ENCODE data around the gene FOXR1. TPM values are rescaled to one million over a fixed set of nuclear protein-coding genes. Genes with fewer than 3 reads are reported as not detected.
"Not testable (repeated sequence)": the region's sequence is repeated elsewhere in the genome, so short reads cannot be mapped to it uniquely, and the experiment has no call there.

FOXR1 gene
- total RNA-seq, 4 donors from 2014 or later = not detected

DNA sequence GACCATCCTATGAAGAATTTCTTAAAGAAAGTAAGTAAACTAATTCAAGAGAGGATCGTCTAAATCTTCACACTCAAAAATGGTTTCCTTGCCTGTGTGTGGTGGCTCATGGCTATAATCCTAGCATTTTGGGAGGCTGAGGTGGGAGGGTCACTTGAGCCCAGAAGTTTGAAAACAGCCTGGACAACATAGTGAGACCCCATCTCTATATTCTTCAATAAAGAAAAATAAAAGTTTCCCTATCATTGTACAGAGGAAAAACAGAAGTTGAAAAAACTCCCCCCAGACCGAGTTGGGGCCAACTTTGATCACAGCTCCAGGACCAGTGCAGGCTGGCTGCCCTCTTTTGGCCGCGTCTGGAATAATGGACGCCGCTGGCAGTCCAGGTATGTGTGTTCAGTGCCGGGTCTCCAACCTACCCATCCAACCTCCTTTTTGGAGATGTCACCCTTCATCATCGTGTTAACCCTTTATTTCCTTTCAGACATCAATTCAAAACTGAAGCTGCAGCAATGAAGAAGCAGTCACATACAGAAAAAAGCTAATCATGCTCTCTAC is 43.6 kb downstream of the FOXR1 start:
- TF ChIP-seq, protein P1, sequence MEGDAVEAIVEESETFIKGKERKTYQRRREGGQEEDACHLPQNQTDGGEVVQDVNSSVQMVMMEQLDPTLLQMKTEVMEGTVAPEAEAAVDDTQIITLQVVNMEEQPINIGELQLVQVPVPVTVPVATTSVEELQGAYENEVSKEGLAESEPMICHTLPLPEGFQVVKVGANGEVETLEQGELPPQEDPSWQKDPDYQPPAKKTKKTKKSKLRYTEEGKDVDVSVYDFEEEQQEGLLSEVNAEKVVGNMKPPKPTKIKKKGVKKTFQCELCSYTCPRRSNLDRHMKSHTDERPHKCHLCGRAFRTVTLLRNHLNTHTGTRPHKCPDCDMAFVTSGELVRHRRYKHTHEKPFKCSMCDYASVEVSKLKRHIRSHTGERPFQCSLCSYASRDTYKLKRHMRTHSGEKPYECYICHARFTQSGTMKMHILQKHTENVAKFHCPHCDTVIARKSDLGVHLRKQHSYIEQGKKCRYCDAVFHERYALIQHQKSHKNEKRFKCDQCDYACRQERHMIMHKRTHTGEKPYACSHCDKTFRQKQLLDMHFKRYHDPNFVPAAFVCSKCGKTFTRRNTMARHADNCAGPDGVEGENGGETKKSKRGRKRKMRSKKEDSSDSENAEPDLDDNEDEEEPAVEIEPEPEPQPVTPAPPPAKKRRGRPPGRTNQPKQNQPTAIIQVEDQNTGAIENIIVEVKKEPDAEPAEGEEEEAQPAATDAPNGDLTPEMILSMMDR (IDR thresholded peaks at IDR 0.05) = no peak
- ATAC-seq (ENCODE audit: low FRiP score) = no peak

DNA sequence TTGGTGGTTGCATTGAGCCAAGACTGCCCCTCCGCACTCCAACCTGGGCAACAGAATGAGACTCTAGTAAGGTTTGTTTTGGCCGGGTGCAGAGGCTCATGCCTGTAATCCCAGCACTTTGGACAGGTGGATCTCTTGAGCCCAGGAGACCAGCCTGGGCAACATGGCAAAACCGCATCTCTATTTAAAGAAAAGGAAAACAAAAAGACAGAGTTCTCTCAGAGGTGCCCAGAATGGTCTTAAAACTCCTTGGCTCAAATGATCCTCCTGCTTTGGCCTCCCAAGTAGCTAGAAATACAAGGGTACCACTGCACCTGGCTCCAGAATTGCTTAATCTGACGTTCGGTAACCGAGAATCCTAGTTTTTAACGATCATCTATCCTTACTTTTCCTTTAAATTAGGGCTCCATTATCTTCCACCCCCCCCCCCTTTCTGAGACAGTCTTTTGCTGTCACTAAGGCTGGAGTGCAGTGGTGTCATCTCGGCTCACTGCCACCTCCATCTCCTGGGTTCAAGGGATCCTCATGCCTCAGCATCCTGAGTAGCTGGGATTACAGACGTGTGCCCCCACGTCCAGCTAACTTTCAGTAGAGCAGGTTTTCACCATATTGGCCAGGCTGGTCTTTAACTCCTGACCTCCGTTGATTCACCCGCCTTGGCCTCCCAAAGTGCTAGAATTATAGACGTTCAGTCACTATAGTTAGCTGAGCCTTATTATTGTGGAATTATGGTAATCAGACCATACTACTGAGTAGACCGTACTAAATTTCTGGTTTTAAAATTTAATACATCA is 44.9 kb downstream of the FOXR1 start:
- TF ChIP-seq, protein P1 (IDR thresholded peaks at IDR 0.05) = no peak
- DNase-seq (ENCODE audit: low spot score) = no peak
- no peak for ATAC-seq (ENCODE audit: low FRiP score)

More for the DNA sequence above, 43.6 kb downstream of the FOXR1 start:
- DNase-seq (ENCODE audit: low spot score) = no peak

DNA sequence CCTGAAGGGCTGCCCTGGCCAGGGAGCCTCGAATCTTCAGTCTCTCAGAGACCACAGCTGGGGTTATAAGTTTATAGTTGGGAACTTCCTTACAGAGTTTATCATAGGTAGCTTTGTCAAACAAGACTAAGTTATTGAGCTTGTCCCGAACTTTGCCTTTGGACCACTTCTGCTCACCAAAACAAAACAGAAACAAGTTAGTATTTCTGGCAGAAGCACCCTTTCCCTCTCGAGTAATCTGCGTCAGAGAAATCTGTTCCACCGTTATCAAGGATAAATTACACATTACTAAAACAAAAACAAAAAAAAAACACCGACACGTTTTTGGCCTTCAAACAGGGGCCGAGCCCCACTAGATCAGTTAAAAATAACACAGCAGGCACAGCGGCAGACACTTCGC is 45.8 kb downstream of the FOXR1 start:
- ATAC-seq (ENCODE audit: low FRiP score); DNase-seq (ENCODE audit: low spot score): not testable (repeated sequence)

DNA sequence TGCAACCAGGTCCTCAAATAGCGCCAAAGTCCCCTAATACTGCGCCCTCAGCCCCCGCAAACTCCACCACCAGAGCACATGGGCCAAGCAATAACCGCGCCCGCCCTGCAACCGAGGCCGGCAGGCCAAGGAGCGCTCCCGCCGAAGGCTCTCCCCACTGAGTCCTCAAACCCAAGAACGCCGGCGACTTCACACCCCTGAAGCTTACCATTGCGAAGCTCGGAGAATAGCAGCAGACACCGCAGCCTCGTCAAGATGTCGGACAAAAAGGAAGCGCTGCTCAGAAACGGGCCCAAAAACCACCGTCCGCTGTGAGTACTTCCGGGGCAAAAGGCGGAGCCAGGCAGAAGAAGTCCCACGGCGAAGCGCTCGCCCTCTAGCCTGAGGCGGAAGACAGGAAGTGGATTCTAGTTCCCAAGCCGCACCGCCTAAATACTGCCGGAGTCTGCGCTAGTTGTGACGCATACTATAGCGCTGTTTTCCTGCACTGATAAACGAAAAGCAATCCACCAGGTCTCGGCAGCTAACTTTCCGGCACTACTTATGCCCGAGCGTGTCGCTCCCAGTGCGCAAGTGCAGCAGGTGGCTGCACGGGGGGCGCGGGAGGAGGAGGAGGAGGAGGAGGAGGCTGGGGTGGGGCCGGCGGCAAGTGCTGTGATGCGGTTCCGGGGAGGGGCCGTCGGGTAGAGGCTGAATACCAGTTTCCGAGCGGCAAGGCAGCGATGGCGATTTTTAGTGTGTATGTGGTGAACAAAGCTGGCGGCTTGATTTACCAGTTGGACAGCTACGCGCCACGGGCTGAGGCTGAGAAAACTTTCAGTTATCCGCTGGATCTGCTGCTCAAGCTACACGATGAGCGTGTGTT is 46.7 kb downstream of the FOXR1 start, which contains the start of the genes RPS25 and TRAPPC4:
Gene RPS25, minus strand, starts transcription at position 270 of the 865 bp plus-strand sequence. Its CDS starts 59 bp downstream, at position 211.
Gene TRAPPC4, plus strand, starts transcription at position 693 of the 865 bp plus-strand sequence. Its CDS starts 30 bp downstream, at position 723.
- DNase-seq (ENCODE audit: low spot score) (peak; percentile 87), ATAC-seq (ENCODE audit: low FRiP score) (peak; percentile 95)
- TF ChIP-seq, protein P1 (IDR thresholded peaks at IDR 0.05) = no peak

DNA sequence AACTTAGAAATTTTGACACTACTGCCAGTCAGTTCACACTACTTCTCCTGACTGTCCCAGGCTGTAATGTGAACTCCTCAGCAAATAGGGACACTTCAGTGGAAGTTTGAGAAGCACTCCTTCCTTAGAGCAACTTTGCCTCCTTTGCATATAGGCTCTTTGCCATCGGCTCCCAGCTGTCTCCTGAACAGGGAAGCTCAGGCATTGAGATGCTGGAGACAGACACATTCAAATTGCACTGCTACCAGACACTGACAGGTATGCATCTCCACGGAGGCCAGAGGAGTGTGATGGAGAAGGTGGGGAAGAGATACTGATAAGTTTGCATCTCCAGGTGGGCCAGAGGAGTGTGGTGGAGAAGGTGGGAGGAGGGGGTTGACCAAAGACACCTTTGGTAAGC is 48.4 kb downstream of the FOXR1 start:
- no peak for DNase-seq (ENCODE audit: low spot score)
- ATAC-seq (ENCODE audit: low FRiP score) = no peak
- TF ChIP-seq, protein P1 (IDR thresholded peaks at IDR 0.05) = no peak

DNA sequence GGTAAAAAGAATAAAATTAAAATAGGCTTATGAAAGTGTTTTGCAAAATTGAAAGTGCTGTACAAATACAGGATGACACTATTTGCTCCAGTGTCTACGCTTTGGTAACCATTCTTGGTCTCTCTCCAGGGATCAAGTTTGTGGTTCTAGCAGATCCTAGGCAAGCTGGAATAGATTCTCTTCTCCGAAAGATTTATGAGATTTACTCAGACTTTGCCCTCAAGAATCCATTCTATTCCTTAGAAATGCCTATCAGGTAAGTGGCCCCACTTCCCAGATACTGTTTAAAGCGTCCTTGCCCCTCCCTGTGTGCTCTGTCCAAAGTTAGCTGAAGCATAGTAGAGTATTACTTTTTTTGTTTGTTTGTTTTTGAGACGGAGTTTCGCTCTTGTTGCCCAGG is 50.1 kb downstream of the FOXR1 start:
- no peak for DNase-seq (ENCODE audit: low spot score)
- TF ChIP-seq, protein P1 (IDR thresholded peaks at IDR 0.05) = no peak
- ATAC-seq (ENCODE audit: low FRiP score) = no peak

DNA sequence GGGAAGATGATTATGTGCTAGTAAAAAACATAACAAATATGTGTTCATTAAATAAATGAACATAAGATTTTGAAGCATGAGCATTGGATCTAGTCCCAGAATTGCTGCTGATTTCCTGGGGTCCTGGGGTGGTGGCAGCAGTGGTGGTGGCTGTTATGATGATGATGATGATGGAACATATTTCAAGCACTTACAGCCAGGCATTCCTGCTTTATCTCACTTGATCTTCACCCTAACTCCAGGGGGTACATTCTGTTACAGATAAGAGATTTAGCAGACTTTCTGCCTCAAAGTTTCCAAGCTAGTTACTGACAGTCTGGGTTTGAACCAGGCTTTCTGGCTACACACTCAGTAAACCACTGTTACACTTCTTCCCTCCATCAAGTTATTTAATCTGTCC is 52.2 kb downstream of the FOXR1 start:
- DNase-seq (ENCODE audit: low spot score) (no peak), ATAC-seq (ENCODE audit: low FRiP score) (no peak)
- TF ChIP-seq, protein P1 (IDR thresholded peaks at IDR 0.05) = no peak
